Stimulated activated naive B cell treated with anti-CD40 and anti-IgM and Interleukin-4, amounts not matched to agents 10 μg/mL and 1 μg/mL and 100 μg/mL, for 72 hours (primary cell): ENCODE measurements around the gene PARD6G.
"Not testable (repeated sequence)": the region's sequence is repeated elsewhere in the genome, so short reads cannot be mapped to it uniquely, and the experiment has no call there.

ENCODE experiments used
- ATAC-seq, 2 donors: fragments of 150-1000 bp; cut with Tn5 transposase; replicated peaks; 2 replicates each; pipeline ENCODE4 v1.10.0; 2021; ENCODE audit warnings: moderate library complexity in 1 of 2
- DNase-seq: peaks from one replicate; pipeline ENCODE4 v3.0.0; 2021
- H3K27ac Mint-ChIP-seq: one replicate; pipeline ENCODE4 v1.8.0; 2022; ENCODE audit warnings: mild to moderate bottlenecking, mixed read lengths
- H3K27me3 Mint-ChIP-seq, 2 donors: one replicate each; pipeline ENCODE4 v1.8.0; 2022; ENCODE audit warnings: mixed read lengths in 2 of 2
- H3K36me3 Mint-ChIP-seq, 2 donors: one replicate each; pipeline ENCODE4 v1.8.0; 2022; ENCODE audit warnings: mixed read lengths in 2 of 2, mild to moderate bottlenecking in 1 of 2
- H3K4me1 Mint-ChIP-seq, 2 donors: one replicate each; pipeline ENCODE4 v1.8.0; 2022; ENCODE audit warnings: mixed read lengths in 2 of 2, mild to moderate bottlenecking in 1 of 2
- H3K4me3 Mint-ChIP-seq, 2 donors: one replicate each; pipeline ENCODE4 v1.8.0; 2022; ENCODE audit warnings: mild to moderate bottlenecking in 2 of 2, mixed read lengths in 2 of 2, moderate library complexity in 1 of 2
- H3K9me3 Mint-ChIP-seq, 2 donors: one replicate each; pipeline ENCODE4 v1.8.0; 2022; ENCODE audit warnings: mixed read lengths in 2 of 2, mild to moderate bottlenecking in 1 of 2

PARD6G gene

DNA sequence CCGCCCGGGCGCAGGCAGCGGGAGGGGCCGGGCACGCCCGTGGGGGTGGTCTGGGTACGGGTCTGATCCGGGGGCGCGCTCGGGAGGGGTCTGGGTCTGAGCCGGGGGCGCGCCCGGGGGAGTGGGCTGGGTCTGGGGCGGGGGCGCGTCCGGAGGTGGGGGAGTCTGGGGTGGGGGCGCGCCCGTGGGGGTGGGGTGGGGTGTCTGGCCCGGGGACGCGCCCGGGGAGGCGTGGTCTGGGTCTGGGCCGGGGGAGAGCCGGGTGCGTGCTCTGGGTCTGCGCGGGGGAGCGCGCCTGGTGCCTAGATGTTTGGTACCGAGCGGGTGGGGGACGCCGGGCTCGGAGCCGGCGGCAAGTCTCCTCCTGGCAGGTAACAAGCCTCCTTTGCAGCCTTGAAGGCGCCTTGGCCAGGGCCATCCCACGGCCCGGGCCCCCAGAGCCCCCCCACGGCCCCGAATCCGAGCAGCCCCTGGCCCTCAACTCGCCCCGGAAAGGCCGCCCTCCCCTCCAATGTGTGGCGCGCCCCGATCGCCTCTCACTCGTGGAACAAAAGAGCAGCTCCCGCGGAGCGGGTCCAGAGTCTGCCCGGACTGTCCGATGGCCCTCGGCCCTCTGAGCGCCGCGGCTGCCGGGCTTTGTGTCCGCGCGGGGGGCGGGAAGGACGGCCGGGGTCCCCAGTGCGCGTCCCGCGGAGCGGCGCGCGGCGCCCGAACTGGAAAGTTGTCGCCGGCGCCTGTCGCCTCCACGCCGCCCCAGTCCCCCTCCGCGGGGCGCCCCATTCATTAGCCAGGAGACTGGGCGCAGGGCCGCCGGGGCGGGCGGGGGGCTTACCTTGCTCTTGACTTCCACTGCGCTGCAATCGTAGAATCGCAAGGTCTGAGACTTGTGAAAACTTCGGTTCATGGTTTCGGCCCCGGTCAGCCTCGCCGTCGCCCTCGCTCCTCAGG, 595 bp downstream of the PARD6G start:
- peaks cover 38 to 57% of the 10 kb centered on the region in 2 donors for H3K27me3 Mint-ChIP-seq
- H3K9me3 Mint-ChIP-seq, result no peaks in the 10 kb centered on the region
- H3K27ac Mint-ChIP-seq, result no peak overlapping the region
- DNase-seq (no peak), ATAC-seq (peak; percentile 30 to 37)
- no peaks in the 10 kb centered on the region for H3K36me3 Mint-ChIP-seq
- peak overlapping the region; percentile 44 to 65 for H3K4me3 Mint-ChIP-seq
- H3K4me1 Mint-ChIP-seq, result peaks cover 4 to 6% of the 10 kb centered on the region in 2 donors

DNA sequence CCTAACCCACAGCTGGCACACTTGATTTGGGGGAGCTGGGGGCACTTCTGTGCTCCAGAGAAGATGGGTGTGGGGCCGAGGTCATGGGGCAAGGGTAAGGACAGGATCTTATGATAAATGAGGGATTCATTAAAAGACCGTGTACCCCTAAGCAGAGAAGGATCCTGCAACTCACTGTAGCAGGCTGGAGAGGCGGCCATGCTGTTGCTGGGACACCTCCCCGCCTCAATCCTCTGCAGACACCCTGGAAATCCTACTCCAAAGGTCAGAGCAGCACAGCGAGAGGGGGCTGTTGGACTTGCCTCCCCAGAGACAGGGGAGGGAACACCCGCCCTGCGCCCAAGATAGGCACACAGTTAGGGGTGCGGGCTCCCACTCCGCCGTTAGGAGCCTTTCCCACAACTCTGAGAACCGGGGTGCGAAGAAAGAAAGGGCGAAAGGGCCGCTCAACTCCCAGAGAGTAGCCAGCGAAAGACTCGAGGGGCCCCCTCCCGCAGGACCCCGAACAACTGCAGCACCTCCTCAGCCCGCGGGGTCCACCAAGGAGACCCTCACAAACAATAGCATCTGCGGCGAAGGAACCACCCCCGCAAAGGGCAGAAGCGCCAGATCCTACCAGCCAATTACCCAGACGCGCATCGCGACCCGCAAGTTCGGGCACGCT, 1.4 kb downstream of the PARD6G start:
- Mint-ChIP-seq H3K4me1 (peaks cover 4 to 6% of the 10 kb centered on the region in 2 donors), H3K27me3 (peaks cover 38 to 55% of the 10 kb centered on the region in 2 donors), H3K4me3 (peak overlapping the region; percentile 59 to 60), H3K27ac (no peak overlapping the region), H3K9me3 (no peaks in the 10 kb centered on the region), H3K36me3 (no peaks in the 10 kb centered on the region)
- ATAC-seq, result no peak
- no peak for DNase-seq

DNA sequence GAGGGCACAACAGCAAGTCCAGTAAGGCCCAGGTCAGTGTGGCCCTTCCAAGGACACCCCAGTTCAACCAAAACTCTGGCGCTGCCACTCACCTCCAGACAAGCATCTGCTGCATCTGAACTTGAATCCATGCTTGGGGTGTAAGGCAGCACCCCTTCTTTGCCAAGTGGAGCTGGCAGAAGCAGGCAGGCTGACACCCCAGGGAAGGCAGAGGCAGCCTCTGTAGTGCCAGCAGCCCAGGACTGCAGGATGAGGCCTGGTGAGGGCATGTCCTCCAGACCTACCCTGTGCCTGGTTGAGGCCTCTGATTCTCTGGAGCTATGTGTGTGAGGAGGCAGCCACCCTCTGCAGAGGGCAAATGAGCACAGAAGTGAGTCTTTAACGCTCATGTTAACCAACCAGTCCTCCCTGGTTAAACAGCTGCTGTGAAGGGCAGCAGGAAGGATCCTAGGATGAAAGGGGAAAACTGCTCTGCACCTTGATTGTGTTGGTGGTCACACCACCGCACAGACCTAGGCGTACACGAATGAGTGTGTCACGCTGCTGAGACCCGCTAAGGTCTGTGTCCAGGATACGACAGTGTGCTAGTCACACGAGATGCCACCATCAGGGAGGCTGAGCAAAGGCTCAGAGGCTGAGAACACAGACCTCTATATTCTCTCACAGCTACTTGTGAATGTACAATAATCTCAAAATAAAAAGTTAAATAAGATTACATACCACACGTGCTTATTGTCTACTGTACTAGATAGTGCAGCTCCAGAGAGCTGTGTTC, 2.2 kb downstream of the PARD6G start:
- no peaks in the 10 kb centered on the region for H3K36me3 Mint-ChIP-seq
- H3K9me3 Mint-ChIP-seq, result no peaks in the 10 kb centered on the region
- no peak for DNase-seq
- peak overlapping the region in 1 of 2 donors; percentile 59 for H3K4me3 Mint-ChIP-seq
- no peak for ATAC-seq
- no peak overlapping the region for H3K27ac Mint-ChIP-seq
- H3K27me3 Mint-ChIP-seq, result peaks cover 41 to 50% of the 10 kb centered on the region in 2 donors
- H3K4me1 Mint-ChIP-seq, result peaks cover 4 to 6% of the 10 kb centered on the region in 2 donors

DNA sequence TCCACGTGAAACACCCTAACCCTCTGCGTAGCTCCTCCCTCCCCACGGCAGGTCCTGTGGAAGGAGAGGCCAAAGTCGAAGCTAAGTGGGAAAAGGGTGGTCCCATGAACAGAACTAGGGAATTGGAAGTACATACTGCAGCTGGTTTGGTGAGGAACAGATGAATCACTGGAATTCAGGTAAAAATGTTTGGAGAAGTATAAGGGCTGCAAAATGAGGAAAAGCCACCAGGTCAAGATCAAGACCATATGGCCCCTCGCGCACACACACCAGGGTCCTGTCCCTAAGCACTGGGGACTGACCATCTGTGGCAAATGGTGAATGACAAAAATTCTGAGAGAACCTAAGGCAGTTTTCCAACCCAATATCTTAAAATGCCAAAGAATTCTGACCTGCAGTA, 3.1 kb downstream of the PARD6G start:
- Mint-ChIP-seq H3K27me3 (peaks cover 44 to 49% of the 10 kb centered on the region in 2 donors), H3K9me3 (no peaks in the 10 kb centered on the region), H3K4me1 (peaks cover 4 to 6% of the 10 kb centered on the region in 2 donors), H3K36me3 (no peaks in the 10 kb centered on the region), H3K27ac (no peak overlapping the region), H3K4me3 (no peak overlapping the region)
- DNase-seq (no peak), ATAC-seq (no peak)

DNA sequence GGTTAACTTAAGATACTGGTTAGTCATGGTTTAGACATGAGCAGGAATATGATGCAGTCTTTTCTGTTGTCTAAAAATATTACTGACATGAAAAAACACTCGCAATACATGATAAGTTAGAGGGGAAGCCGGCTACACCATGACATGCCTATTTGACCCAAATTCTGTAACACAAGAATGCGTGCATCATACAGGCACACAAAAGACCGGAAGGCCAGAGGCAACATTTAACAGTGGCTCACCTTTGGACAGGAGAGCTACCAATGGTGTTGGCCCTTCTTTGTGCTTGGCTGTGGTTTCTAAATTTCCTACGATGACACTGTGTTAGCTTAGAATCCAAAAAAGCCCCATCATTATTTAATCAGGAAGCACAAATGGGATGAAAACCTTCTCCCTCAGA, 4.1 kb downstream of the PARD6G start:
- H3K4me1 Mint-ChIP-seq, result peaks cover 4 to 6% of the 10 kb centered on the region in 2 donors
- DNase-seq, result no peak
- no peak overlapping the region for H3K4me3 Mint-ChIP-seq
- H3K9me3 Mint-ChIP-seq, result no peaks in the 10 kb centered on the region
- H3K27ac Mint-ChIP-seq, result no peak overlapping the region
- H3K36me3 Mint-ChIP-seq, result no peaks in the 10 kb centered on the region
- peaks cover 48 to 49% of the 10 kb centered on the region in 2 donors for H3K27me3 Mint-ChIP-seq
- no peak for ATAC-seq

DNA sequence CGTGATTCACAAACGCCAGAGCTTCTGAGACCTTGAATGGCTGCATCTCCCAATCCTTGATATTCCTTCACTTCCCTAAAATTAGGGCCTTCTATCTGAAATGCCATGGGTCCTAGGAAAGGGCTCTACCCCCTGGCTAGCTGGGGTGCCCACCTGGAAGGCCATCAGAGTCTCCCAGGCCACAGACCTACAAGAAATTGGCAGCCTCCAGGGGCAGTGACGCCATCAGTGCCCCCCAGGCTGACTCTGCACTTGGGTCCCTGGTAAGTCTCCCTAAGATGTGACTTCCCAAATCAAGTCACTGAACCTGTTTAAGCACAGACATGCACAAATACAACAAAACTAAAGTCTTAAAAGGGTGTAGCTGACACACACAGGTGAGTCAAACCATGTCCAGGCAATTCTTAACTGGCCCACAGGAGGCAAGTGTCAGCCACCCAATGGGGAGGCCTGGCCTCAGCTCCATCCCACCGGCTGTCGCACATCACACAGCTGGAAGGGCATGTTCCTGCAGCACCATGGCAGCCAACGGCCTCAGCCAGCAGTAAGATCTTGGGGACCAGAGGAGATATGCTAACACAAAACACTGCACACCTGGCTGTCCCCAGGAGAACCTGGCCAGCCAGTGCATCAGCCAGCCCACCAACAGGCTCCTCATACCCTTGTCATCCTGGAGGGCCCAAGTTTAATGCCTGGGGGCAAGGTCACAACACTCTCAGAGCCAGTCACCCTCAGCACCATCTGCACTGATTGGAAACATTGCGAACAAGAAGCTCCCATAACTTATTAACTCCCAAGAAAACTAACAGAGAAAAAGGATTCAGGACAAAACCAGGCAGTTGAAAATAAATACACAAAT, 5.2 kb downstream of the PARD6G start:
- Mint-ChIP-seq H3K9me3 (no peaks in the 10 kb centered on the region), H3K4me3 (no peak overlapping the region), H3K27me3 (peaks cover 44 to 48% of the 10 kb centered on the region in 2 donors), H3K4me1 (peaks cover 4 to 6% of the 10 kb centered on the region in 2 donors), H3K27ac (no peak overlapping the region), H3K36me3 (no peaks in the 10 kb centered on the region)
- no peak for DNase-seq
- ATAC-seq, result no peak

DNA sequence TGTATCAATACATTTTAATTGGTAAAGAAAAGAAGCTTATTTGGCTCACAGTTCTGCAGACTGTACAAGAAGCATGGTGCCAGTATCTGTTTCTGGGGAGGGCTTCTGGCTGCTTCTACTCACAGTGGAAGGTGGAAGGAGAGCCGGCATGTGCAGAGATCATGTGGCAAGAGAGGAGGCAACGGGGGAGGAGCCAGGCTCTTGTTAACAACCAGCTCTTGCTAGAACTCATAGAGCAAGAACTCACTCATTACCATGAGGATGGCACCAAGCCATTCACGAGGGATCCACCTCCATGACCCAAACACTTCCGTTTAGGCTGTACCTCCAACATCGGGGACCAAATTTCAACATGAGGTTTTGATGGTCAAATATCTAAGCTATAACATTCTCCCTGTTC, 7.5 kb downstream of the PARD6G start:
- Mint-ChIP-seq H3K36me3 (no peaks in the 10 kb centered on the region), H3K27ac (no peak overlapping the region)

DNA sequence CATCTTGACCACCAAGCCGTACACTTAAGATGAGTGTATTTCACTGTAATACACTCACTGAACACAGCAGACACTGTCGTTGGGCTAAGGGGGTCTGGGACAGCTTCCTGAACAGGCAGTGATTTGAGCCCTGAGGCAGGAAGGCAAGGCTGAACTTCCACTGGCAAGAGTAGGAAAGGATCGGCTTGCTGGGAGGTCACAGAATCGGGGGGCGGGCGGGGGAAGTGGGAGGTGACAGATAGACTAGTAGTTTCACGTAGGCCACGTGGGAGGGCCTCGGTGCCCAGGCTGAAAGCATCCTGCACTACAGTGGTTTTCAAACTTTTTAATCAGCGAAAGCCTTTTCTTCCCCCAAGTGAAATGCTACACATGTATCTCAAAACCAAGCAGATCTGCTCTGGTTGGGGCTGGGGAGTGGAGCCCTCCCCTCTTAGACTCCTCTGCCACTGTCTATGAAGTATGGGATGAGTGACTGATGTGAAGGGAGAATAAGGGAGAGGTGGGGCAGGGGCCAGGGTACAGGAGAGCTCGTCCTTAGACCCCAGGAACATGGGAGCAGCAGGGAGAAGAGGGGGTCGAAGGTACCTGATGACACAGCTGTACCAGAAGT, 8.6 kb downstream of the PARD6G start:
- no peak overlapping the region for H3K4me3 Mint-ChIP-seq
- no peak for ATAC-seq
- DNase-seq, result no peak
- H3K27ac Mint-ChIP-seq, result no peak overlapping the region
- no peaks in the 10 kb centered on the region for H3K36me3 Mint-ChIP-seq
- peaks cover 29 to 43% of the 10 kb centered on the region in 2 donors for H3K27me3 Mint-ChIP-seq
- H3K4me1 Mint-ChIP-seq, result no peaks in the 10 kb centered on the region
- peaks cover 4% of the 10 kb centered on the region in 2 donors for H3K9me3 Mint-ChIP-seq

More for the DNA sequence above, 7.5 kb downstream of the PARD6G start:
- Mint-ChIP-seq H3K27me3 (peaks cover 29 to 39% of the 10 kb centered on the region in 2 donors), H3K4me1 (no peaks in the 10 kb centered on the region), H3K4me3 (no peak overlapping the region), H3K9me3 (peaks cover 4% of the 10 kb centered on the region in 2 donors)
- ATAC-seq (no peak), DNase-seq (no peak)

DNA sequence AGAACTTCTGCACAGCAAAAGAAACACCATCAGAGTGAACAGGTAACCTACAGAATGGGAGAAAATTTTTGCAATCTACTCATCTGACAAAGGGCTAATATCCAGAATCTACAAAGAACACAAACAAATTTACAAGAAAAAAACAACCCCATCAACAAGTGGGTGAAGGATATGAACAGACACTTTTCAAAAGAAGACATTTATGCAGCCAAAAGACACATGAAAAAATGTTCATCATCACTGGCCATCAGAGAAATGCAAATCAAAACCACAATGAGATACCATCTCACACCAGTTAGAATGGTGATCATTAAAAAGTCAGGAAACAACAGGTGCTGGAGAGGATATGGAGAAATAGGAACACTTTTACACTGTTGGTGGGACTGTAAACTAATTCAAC, 9.8 kb downstream of the PARD6G start:
- not testable (repeated sequence) for H3K4me3 Mint-ChIP-seq, ATAC-seq, H3K9me3 Mint-ChIP-seq, H3K36me3 Mint-ChIP-seq, DNase-seq, H3K27ac Mint-ChIP-seq, H3K4me1 Mint-ChIP-seq
- H3K27me3 Mint-ChIP-seq, result peaks cover 23 to 41% of the 10 kb centered on the region in 2 donors

DNA sequence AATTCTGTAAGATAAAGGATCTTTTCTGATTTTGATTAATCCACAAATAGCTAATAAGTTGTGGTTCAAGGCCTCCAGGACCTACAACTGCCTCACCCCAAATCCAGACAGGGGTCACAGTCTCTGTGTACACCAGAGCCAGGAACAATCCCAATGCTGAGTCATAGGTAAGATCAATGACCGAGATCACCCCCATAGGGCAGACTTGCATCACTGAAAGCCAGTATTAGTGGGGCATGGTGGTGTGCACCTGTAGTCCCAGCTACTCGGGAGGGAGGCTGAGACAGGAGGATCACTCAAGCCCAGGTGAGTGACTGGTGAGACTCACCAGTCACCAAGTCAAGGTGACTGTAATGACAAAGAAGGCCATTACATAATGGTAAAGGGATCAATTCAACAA, 12.9 kb downstream of the PARD6G start:
- ATAC-seq, result no peak
- peaks cover 4% of the 10 kb centered on the region in 2 donors for H3K9me3 Mint-ChIP-seq
- no peak overlapping the region for H3K27ac Mint-ChIP-seq
- H3K27me3 Mint-ChIP-seq, result peaks cover 17 to 24% of the 10 kb centered on the region in 2 donors
- H3K36me3 Mint-ChIP-seq, result no peaks in the 10 kb centered on the region
- no peak for DNase-seq
- no peaks in the 10 kb centered on the region for H3K4me1 Mint-ChIP-seq
- H3K4me3 Mint-ChIP-seq, result no peak overlapping the region

DNA sequence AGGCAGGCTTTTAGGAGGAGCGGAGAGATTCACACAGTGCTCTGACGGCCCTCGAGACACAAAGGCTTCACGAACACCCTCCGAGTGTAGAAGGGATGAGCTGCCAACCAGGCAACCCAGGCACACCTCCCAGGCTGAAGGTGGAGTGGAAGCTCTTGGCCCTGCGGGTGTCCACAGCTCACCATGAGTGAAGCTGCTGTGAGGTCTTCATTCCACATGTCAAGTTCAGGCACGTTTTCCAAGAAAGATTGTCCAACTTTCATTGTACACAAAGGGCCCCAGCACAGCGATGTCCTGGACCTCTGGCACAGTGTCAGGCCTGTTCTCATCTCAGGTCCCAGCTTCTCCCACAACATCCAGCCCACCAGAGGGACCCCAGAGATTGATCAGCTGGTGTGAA, 13.4 kb downstream of the PARD6G start:
- peaks cover 17 to 21% of the 10 kb centered on the region in 2 donors for H3K27me3 Mint-ChIP-seq

DNA sequence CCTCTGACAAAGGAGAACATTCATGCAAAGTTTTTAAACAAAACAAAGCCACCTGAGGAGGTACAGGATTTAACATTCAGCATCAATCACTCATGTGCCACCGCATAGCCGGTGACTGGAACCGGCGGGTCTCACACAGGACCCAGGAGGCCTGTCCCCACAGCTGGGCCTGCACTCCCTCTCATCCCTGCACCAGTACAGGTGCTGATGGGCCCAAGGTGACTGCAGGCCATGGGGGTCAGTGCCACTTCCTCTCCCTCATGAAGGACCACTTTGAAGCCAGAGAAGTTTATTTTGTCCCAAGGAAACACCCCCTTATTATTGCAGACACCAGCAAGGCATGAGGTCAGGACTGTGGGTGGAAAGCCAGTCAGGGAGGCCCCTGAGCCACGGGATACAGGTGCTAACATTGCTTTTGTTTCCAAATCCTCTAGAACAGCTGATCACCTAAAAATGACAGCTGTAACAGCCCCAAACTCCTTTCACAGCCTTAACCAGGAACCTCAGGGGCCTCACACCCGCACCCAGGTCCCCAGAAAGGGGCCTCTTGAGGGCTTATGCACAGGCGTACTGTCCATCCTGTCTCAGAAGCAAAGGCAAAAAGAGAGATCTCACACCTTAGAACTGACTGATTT, 14.0 kb downstream of the PARD6G start:
- DNase-seq, result no peak
- Mint-ChIP-seq H3K27ac (no peak overlapping the region), H3K27me3 (peaks cover 17 to 20% of the 10 kb centered on the region in 2 donors), H3K9me3 (peaks cover 4% of the 10 kb centered on the region in 2 donors), H3K4me3 (no peak overlapping the region), H3K36me3 (no peaks in the 10 kb centered on the region), H3K4me1 (no peaks in the 10 kb centered on the region)
- no peak for ATAC-seq

More for the DNA sequence above, 13.4 kb downstream of the PARD6G start:
- H3K36me3 Mint-ChIP-seq, result no peaks in the 10 kb centered on the region
- DNase-seq (no peak), ATAC-seq (no peak)
- no peaks in the 10 kb centered on the region for H3K4me1 Mint-ChIP-seq
- H3K4me3 Mint-ChIP-seq, result no peak overlapping the region
- peaks cover 4% of the 10 kb centered on the region in 2 donors for H3K9me3 Mint-ChIP-seq
- H3K27ac Mint-ChIP-seq, result no peak overlapping the region

DNA sequence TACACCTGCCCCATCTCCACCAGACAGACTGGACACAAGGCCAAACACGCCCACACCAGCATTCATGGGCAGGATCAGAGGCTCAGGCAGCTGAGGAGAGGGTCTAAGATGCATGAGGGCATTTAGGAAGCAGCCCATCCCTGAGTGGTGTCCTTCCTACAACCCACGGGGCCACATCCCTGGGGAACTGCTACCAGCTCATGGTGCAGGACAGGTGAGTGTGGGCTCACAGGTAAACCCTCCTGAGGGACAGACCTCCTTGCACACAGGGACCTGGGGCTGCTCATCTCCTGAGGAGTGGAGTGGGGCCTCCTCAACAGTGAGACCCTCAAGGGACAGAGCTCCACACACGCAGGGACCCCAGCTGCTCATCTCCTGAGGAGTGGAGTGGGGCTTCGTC, 14.6 kb downstream of the PARD6G start:
- DNase-seq (no peak), ATAC-seq (no peak)
- Mint-ChIP-seq H3K27ac (no peak overlapping the region), H3K4me3 (no peak overlapping the region), H3K36me3 (no peaks in the 10 kb centered on the region), H3K4me1 (no peaks in the 10 kb centered on the region), H3K9me3 (peaks cover 4% of the 10 kb centered on the region in 2 donors), H3K27me3 (peaks cover 17 to 20% of the 10 kb centered on the region in 2 donors)
